ENCODE measurements around the gene ABCA13.
"Not testable (repeated sequence)": the region's sequence is repeated elsewhere in the genome, so short reads cannot be mapped to it uniquely, and the experiment has no call there.

The ABCA13 gene

DNA sequence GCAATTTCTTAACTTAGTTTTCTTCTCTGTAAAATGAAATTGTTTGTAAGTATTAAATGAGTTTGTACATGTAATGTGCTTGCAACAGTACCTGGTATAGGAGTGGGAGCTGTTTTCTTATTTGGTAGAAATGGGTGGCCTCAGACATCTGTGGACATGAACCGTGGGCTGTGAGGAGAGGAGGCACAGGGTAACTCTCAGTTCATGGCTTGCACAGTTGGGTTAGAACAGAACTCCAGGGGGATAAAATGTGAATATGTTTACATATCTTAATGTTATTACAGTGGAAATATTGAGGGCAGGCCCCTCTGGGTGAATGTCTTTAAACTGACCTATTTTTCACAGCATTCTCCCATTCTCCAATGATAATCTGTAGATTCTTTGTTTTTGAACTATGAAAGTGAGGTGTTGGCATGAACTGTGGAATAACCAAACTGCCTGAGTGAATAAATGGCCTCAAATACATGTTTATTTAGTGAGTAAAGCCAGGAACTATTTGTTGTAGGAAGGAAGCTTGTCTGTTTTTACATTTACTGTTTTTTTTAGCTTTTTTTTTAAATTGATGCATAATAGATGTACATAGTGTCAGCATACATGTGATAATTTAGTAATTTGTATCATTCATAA is 2.6 kb downstream of the ABCA13 start:
- DNase-seq (ENCODE audit: low read depth) = no peak

DNA sequence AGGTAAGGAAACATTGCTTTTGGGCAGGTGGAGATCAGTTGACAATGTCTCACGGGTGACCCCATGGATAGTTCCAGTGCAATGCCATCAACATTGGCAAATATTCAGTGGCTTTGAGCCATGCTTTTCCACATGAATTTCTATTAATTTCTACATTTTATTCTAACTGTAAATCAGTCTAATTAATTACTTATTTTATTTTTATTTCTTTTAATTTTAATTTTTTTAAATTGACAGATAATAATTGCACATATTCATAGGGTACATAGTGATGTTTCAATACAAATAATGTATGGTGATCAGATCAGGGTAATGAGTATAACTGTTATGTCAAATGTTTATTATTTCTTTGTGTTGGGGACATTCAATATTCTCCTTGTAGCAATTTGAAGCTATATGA is 3.8 kb downstream of the ABCA13 start:
- DNase-seq (ENCODE audit: low read depth) = no peak

DNA sequence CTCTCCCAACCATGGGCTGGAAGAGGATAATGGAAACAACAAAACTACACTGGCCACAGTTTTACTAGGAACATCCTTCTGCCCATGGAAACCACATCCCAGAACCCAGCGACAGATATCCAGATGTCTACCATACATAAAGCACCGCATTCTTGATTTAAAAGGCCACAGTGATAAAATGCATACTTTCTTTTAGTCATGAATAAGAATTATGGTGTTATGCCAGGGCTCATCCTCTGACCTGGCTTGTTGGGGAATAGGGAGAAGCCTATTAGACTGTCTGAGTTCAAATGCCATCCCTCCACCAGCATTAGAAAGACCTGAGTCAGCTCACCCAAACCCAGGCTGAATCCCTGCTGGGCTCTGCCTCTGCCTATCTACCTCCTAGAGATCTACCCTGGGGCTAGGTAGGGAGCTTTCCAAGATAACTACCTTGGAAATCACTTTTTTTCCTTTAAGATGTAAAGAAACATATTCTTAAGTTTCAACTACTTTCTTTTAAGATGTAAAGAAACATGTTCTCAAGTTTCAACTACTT is 5.2 kb downstream of the ABCA13 start:
- no peak for DNase-seq (ENCODE audit: low read depth)

GRCh38 chr7:48177271-48177670 is 6.0 kb downstream of the ABCA13 start:
- DNase-seq (ENCODE audit: low read depth) = no peak

DNA sequence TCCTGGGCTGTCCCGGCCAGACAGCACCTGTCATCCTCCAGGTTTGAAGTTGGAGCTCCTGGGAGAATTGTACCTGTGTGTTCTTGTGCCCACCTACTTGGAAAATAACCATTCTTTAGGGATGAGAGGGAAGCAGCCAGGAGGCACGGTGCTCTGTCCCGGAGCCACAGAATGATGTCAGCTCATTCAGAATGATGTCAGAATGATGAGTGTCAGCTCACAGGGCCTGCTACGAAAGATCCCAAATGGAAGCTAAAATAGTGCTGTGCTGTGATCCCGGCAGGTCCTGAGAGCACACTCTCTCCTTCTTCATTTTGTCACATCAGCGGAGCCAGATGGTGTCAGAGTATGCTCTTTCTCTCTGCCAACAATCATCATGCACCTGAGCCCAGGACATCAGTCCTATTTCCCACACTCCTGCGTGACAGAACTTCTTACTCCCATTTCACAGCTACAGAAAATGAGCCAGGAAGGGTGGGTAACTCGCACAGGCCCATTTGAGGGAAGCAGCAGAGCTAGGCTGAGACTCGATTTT is 8.3 kb downstream of the ABCA13 start:
- DNase-seq (ENCODE audit: low read depth) = no peak

- no peak for DNase-seq (ENCODE audit: low read depth)
These were observed 9.7 kb downstream of the ABCA13 start for GRCh38 chr7:48180981-48181380.

DNA sequence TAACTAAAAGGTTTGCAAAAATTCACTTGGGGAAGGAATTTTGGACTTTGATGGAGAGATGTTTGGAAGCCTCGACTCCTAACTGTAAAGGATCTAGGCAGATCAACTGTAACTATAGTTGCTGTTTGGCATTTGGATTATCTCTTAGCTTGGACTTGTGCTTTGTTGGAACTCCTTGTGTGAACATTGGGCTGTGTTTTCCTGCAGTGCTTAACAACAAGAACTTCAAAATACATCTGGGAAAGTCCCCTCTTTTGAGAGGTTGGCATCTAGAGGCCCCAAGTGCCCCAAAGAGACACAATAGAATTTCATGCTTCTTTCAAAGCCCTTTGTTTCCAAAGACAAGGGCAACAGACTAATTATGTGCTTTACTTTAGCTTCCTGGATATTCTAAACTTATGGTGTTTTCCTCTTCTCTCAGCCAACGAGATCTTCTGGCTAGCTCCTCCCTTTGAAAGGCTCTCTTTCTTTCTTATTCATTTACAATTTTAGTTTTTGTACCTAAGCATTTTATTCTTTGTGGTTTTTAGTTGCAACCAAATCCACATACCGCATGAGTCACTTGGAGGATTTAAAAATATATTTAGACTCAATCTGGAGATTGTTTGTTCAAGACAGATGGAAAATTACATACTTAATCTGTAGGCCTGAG is 11.6 kb downstream of the ABCA13 start:
- DNase-seq (ENCODE audit: low read depth) = no peak

- no peak for DNase-seq (ENCODE audit: low read depth)
These were observed 12.1 kb downstream of the ABCA13 start for GRCh38 chr7:48183370-48183743.

GRCh38 chr7:48183965-48184364 is 12.7 kb downstream of the ABCA13 start:
- DNase-seq (ENCODE audit: low read depth) = no peak

GRCh38 chr7:48188776-48189520 is 17.7 kb downstream of the ABCA13 start:
- no peak for DNase-seq (ENCODE audit: low read depth)

GRCh38 chr7:48192996-48193395 is 21.7 kb downstream of the ABCA13 start:
- DNase-seq (ENCODE audit: low read depth) = no peak

DNA sequence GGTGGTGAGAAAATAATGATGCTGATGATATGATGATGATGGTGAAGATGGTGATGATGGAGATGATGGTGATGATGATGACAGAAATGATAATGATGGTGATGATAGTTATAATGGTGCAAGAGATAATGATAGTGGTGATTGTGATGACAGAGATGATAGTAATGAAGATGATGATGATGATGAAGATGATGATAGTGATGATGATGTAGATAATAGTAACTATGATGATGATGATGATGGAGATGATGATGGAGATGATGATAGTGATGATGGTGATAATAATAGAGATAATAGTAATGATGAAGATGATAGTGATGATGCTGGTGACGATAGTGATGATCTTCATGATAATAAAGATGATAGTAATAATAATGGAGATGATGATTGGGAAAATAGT is 22.2 kb downstream of the ABCA13 start:
- no peak for DNase-seq (ENCODE audit: low read depth)

DNA sequence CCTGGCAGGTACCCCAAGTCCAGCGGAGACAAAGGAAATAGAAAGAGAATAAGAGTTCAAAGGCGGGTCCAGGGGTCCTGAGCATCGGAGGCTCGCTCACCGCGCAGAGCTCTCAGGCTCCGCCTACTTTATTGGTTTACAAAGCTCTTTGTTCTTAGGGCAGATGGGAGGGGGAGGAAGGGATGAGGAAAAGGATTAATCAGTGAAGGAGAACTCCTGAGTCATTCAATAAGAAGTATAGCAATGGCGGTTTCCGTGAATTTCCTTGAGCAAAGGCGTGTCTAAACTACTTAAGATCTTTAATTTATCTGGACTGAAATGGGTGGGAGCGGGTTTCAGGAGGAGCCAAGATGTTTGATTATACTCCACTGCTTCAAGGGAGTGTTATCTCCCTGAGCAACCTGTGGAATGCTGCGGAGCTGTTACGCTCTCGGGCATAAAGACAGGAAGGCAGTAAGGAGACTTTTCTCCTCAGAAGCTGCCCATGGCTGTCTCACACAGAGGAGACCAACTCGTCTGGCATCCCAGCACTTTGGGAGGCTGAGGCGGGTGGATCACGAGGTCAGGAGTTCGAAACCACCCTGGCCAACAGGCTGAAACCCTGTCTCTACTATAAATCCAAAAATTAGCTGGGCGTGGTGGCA is 29.8 kb downstream of the ABCA13 start:
- DNase-seq (ENCODE audit: low read depth) = not testable (repeated sequence)

GRCh38 chr7:48202916-48203315 is 31.7 kb downstream of the ABCA13 start:
- DNase-seq (ENCODE audit: low read depth) = not testable (repeated sequence)

GRCh38 chr7:48207155-48207675 is 36.0 kb downstream of the ABCA13 start:
- no peak for DNase-seq (ENCODE audit: low read depth)

DNA sequence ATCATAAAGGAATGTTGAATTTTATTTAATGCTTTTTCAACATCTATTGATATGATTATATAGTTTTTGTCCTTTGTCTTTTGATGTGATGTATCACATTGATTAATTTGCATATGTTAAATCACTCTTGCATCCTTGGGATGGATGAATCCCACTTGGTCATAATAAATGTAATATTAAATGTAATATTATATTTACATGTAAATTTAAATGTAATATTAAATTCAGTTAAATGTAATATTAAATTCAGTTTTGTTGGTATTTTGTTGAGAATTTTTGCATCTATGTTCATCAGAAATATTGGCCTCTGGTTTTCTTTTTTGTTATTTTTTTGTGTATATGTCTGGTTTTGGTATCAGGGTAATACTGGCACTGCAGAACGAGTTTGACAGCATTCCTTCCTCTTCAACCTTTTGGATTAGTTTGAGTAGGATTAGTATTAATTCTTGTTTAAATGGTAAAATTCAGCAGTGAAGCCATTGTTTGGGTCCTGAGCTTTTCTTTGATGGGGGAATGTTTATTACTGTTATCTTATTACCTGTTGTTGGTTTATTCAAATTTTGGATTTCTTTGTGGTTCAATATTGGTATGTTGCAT is 37.8 kb downstream of the ABCA13 start:
- no peak for DNase-seq (ENCODE audit: low read depth)

GRCh38 chr7:48213226-48213625 is 42.0 kb downstream of the ABCA13 start:
- DNase-seq (ENCODE audit: low read depth) = no peak

- DNase-seq (ENCODE audit: low read depth) = no peak
These were observed 46.0 kb downstream of the ABCA13 start for GRCh38 chr7:48217266-48217665.

GRCh38 chr7:48217753-48218152 is 46.5 kb downstream of the ABCA13 start:
- DNase-seq (ENCODE audit: low read depth) = no peak

DNA sequence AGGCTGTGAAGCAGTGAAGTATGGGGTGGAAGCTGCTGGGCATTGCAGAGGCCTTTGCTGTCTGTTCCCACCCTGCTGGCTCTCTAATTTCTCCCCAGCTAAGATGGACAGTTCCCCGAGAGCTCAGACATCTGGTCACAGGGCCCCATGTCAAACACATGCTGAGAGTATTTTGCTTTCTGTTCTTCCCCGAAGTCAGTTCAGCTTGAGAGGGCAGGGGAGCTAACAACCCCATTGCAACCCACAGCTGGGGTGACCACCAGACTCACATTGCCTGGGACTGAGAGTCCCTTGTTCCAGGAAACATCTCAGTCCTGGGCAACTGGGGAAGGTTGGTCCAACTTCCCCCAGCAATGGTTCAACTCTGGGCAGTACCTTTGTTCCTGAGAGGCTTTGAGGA is 52.8 kb downstream of the ABCA13 start:
- no peak for DNase-seq (ENCODE audit: low read depth)

- DNase-seq (ENCODE audit: low read depth) = no peak
These were observed 53.8 kb downstream of the ABCA13 start for GRCh38 chr7:48225101-48225500.

DNA sequence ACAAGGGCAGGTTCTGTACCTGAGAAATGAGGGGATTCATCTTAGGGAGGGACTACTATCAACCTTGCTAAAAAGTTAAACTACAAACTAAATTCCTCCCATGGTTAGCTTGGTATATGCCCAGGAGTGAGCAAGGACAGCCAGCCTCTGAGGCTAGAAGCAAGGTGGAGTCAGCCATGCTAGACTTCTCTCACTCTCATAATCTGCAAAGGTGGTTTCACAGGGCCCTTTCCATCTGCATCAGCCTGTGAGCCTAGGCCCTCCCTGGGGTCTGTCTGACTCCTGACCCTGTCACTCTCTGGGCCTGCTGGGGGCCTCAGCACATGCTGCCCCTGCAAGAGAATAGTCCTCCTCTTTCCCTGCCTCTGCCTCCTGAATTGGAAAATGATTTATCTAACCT is 66.1 kb downstream of the ABCA13 start:
- DNase-seq (ENCODE audit: low read depth) = no peak

Measured in fibroblast of the conjunctiva (primary cell).